Measurements from ENCODE around the gene TAOK1. TPM values are rescaled to one million over a fixed set of nuclear protein-coding genes. Genes with fewer than 3 reads are reported as not detected.

Gene TAOK1
- total and polyA plus RNA-seq, 2 of the 13 experiments (the other 11 are each of a cell fraction or from before 2014, with no cell fraction given) = 14.1 to 23.0 TPM

GRCh38 chr17:29577385-29578211 lies 187.4 kb downstream of the TAOK1 start (continued):
- TF ChIP-seq DNMT1 (CRISPR knock-in tag; IDR thresholded peaks at IDR 0.05) = no peak
- no peak for TF ChIP-seq PITX1 (CRISPR knock-in tag; IDR thresholded peaks at IDR 0.05)
- no peak for TF ChIP-seq GTF3A (CRISPR knock-in tag; conservative IDR thresholded peaks at IDR 0.05)
- TF ChIP-seq NFYB (CRISPR knock-in tag; IDR thresholded peaks at IDR 0.05) = no peak
- no peak for TF ChIP-seq ZNF891 (CRISPR knock-in tag; IDR thresholded peaks at IDR 0.05)
- no peak for TF ChIP-seq ZNF441 (CRISPR knock-in tag; IDR thresholded peaks at IDR 0.05; ENCODE audit: borderline replicate concordance)
- TF ChIP-seq KDM4B (CRISPR knock-in tag; IDR thresholded peaks at IDR 0.05) = no peak
- no peak for TF ChIP-seq ZMYM2 (CRISPR knock-in tag; IDR thresholded peaks at IDR 0.05)

- WGBS (ENCODE audit: low lambda C conversion rate) = 92% methylated on average over 5 of the region's 14 CpGs
- no peaks in the 10 kb centered on the region for H3K79me2 ChIP-seq (ENCODE audit: insufficient read depth, low read length)
- intact Hi-C loops (cut with micrococcal nuclease; ENCODE audit: unreplicated experiment) = no loop called here
- peaks cover 21% of the 10 kb centered on the region for H3K4me1 ChIP-seq (ENCODE audit: insufficient read depth, low read length)
- ATAC-seq = no peak
- no peak overlapping the region for H3K4me2 ChIP-seq (ENCODE audit: low read depth, low read length)
- in situ Hi-C loops (cut with HindIII; ENCODE audit: extremely low pct_ligation_motif_present, low pct_unique_long_range_greater_than_20kb) = no loop called here
- BruUV-seq (replicated peaks) = no TSS peak
- no peaks in the 10 kb centered on the region for H3K27me3 ChIP-seq (ENCODE audit: control insufficient read depth in 1 of 2, insufficient read depth in 2 of 2, low read length in 2 of 2)
- H3K9ac ChIP-seq (ENCODE audit: insufficient read depth, low read depth, low read length) = no peak overlapping the region
- ChIA-PET POLR2A (no interaction called here), CTCF (ENCODE audit: low intra/inter-chr PET ratio, low total read pairs) (interaction anchor here (0.6 to 3.1 kb wide), 3 partner anchors 13 to 35 kb away, joined by 3 to 39 read pairs (median 13); partner anchors contain the start of gene ANKRD13B)
- TF ChIP-seq PBX2 (CRISPR knock-in tag; IDR thresholded peaks at IDR 0.05) = no peak
- H3K4me3 ChIP-seq (replicated peaks in 1 of 3; ENCODE audit: insufficient read depth in 1 of 3, low read depth in 2 of 3, low read length in 3 of 3) = no peak overlapping the region
- H3K36me3 ChIP-seq (replicated peaks in 1 of 2; ENCODE audit: control insufficient read depth in 1 of 2, insufficient read depth in 2 of 2, low read length in 2 of 2) = peaks cover 6 to 20% of the 10 kb centered on the region in 2 experiments; a peak in 4 of 5 replicates
- FAIRE-seq = no peak
- H4K20me1 ChIP-seq (ENCODE audit: insufficient read depth, low read length) = no peaks in the 10 kb centered on the region; the same call in 1 of the 2 replicates
- no peak overlapping the region for H2AFZ ChIP-seq (ENCODE audit: low read length)
- DNase-seq (ENCODE audit: low spot score) = no peak
- no peaks in the 10 kb centered on the region for H3K9me3 ChIP-seq (ENCODE audit: low read length)
- no peak overlapping the region for H3K27ac ChIP-seq (ENCODE audit: extremely low read length, insufficient read depth, low read length)
Observed at GRCh38 chr17:29578626-29579485, 188.7 kb downstream of the TAOK1 start.

Measured in HepG2 (cell line).